Endothelial cell of umbilical vein (primary cell): ENCODE data around the gene JMJD8. TPM values are rescaled to one million over a fixed set of nuclear protein-coding genes. Genes with fewer than 3 reads are reported as not detected.
A peak's percentile ranks its signal among the peaks of the same experiment; 100 is the strongest.

Experiments
- BruUV-seq: library from RNA; stranded (reverse); fragments of 400-500 nt; replicated peaks from 2 replicates; lab custom pipeline; 2021; lab: Mats Ljungman, UMichigan
- CTCF ChIA-PET: fragments of 300-600, 350-600 bp; sonication (Branson Sonifier 250); formaldehyde crosslinking; loops from one replicate; lab custom pipeline; 2021; ENCODE audit warnings: antibody characterized with exemption, inconsistent platforms; lab: Charles Lee
- POLR2A ChIA-PET: fragments of 300-600, 350-600 bp; sonication (Branson Sonifier 250); formaldehyde crosslinking; loops from one replicate; lab custom pipeline; 2021; ENCODE audit warnings: antibody characterized with exemption, inconsistent platforms; lab: Charles Lee
- DNase-seq: peaks from one replicate; pipeline ENCODE4 v3.0.0-alpha.2; 2011; ENCODE audit warnings: low read depth, low spot score
- FAIRE-seq: peaks from 2 replicates; lab custom pipeline; 2011; peaks lifted over from hg19 to GRCh38; lab: Jason Lieb, UNC
- H2AFZ ChIP-seq: 2 replicates; pipeline ENCODE4 v1.6.0; 2012; ENCODE audit warnings: low read depth, low read length, control low read depth, inconsistent platforms
- H3K27ac ChIP-seq: 2 replicates; pipeline ENCODE4 v1.5.1; 2011; ENCODE audit warnings: low read depth, mild to moderate bottlenecking, control low read depth, low read length, moderate library complexity; ENCODE audit not compliant: insufficient read depth
- H3K27me3 ChIP-seq, 2 experiments: 2 replicates each; pipeline versions ENCODE4 v1.6.0 to v1.6.1; 2011; ENCODE audit warnings: low read length in 2 of 2, mixed read lengths in 1 of 2; ENCODE audit not compliant: control insufficient read depth in 2 of 2, insufficient read depth in 2 of 2
- H3K36me3 ChIP-seq, 2 experiments: 2 replicates in 1 of 2; 3 replicates in 1 of 2; pipeline ENCODE4 v1.5.1; 2011; ENCODE audit warnings: low read length in 2 of 2, mild to moderate bottlenecking in 1 of 2, moderate library complexity in 1 of 2; ENCODE audit not compliant: control insufficient read depth in 2 of 2, insufficient read depth in 2 of 2; ENCODE audit errors: extremely low read depth in 1 of 2
- H3K4me1 ChIP-seq: 3 replicates; pipeline ENCODE4 v1.5.1; 2011; ENCODE audit warnings: mild to moderate bottlenecking, low read length; ENCODE audit not compliant: control insufficient read depth, insufficient read depth; ENCODE audit errors: extremely low read depth
- H3K4me2 ChIP-seq: 2 replicates; pipeline ENCODE4 v1.6.1; 2011; ENCODE audit warnings: low read length, control low read depth, mixed read lengths; ENCODE audit not compliant: insufficient read depth
- H3K4me3 ChIP-seq, 3 experiments: fragments of 200-600 bp in 1 of 3; sonication (generic), shearing (Covaris generic) in 1 of 3; replicated peaks in 1 of 3; 2 replicates each; pipeline ENCODE4 v1.5.1; 2011 to 2016; ENCODE audit warnings: control low read depth in 3 of 3, low read length in 3 of 3, mild to moderate bottlenecking in 2 of 3, inconsistent platforms in 1 of 3, low read depth in 1 of 3, moderate library complexity in 1 of 3; ENCODE audit not compliant: insufficient read depth in 1 of 3
- H3K79me2 ChIP-seq: 2 replicates; pipeline ENCODE4 v1.6.0; 2012; ENCODE audit warnings: low read length, inconsistent platforms; ENCODE audit not compliant: control insufficient read depth, insufficient read depth
- H3K9ac ChIP-seq: replicated peaks from 2 replicates; pipeline ENCODE3; 2011; ENCODE audit warnings: low read length, control low read depth; ENCODE audit not compliant: insufficient read depth; ENCODE audit errors: extremely low read depth
- H3K9me1 ChIP-seq: replicated peaks from 3 replicates; pipeline ENCODE4 v1.6.0; 2011; ENCODE audit warnings: mild to moderate bottlenecking, low read length; ENCODE audit not compliant: control insufficient read depth, insufficient read depth; ENCODE audit errors: extremely low read depth
- H3K9me3 ChIP-seq: replicated peaks from 2 replicates; pipeline ENCODE4 v1.5.1; 2012; ENCODE audit warnings: low read length, inconsistent platforms; ENCODE audit not compliant: control insufficient read depth, insufficient read depth
- H4K20me1 ChIP-seq: replicated peaks from 2 replicates; pipeline ENCODE3; 2011; ENCODE audit warnings: mild to moderate bottlenecking, low read length; ENCODE audit not compliant: control insufficient read depth, insufficient read depth; ENCODE audit errors: extremely low read depth
- EZH2 ChIP-seq: IDR thresholded peaks from 2 replicates; pipeline ENCODE4 v1.6.1; 2012; ENCODE audit warnings: borderline replicate concordance, low read depth, mild to moderate bottlenecking, moderate library complexity, low read length, inconsistent platforms; ENCODE audit not compliant: severe bottlenecking
- GATA2 ChIP-seq: IDR thresholded peaks from 2 replicates; pipeline ENCODE4 v1.7.0; 2011; ENCODE audit warnings: low read depth, mild to moderate bottlenecking, moderate library complexity, mixed read lengths, low read length; ENCODE audit not compliant: insufficient read length, insufficient read depth
- JUN ChIP-seq: IDR thresholded peaks from 2 replicates; pipeline ENCODE4 v1.6.1; 2011; ENCODE audit warnings: borderline replicate concordance, low read depth; ENCODE audit not compliant: insufficient read length, insufficient read depth
- POLR2A ChIP-seq: IDR thresholded peaks from 2 replicates; pipeline ENCODE4 v1.6.1; 2012; ENCODE audit warnings: low read depth, mild to moderate bottlenecking, control low read depth, low read length
- dilution Hi-C: fragments of 300-500 bp; cut with MboI; formaldehyde crosslinking; loops from one replicate; pipeline ENCODE4 v1.15.0; 2019; ENCODE audit warnings: low sequenced_read_pairs; ENCODE audit not compliant: extremely low pct_ligation_motif_present
- intact Hi-C: fragments of 100-400 bp; cut with micrococcal nuclease; formaldehyde crosslinking; loops from one replicate; pipeline ENCODE4 v1.10.0; 2022
- polyA plus RNA-seq, 4 experiments: library from polyadenylated mRNA; depleted of rRNA in 3 of 4; stranded (reverse) in 3 of 4; unstranded in 1 of 4; fragments of >200 nt; gene quantifications; 2 replicates each; pipeline versions ENCODE4 v1.2.1 to v1.2.3, GENCODE V29; 2011 to 2012; ENCODE audit warnings: missing spikeins in 1 of 4
- total RNA-seq: library from RNA; stranded (reverse); gene quantifications from 2 replicates; pipeline ENCODE4 v1.2.3, GENCODE V29; 2021
- TF ChIP-seq, protein P1 (sequence below), 2 donors: IDR thresholded peaks; 1 replicate in 1 of 2; 2 replicates in 1 of 2; pipeline ENCODE4 v1.5.1; 2011; ENCODE audit warnings: low read length in 2 of 2, mild to moderate bottlenecking in 2 of 2, moderate library complexity in 2 of 2, control low read depth in 1 of 2, inconsistent platforms in 1 of 2, low read depth in 1 of 2; ENCODE audit not compliant: insufficient read depth in 1 of 2; ENCODE audit errors: extremely low read depth in 1 of 2
- TF ChIP-seq, protein P2 (sequence below): IDR thresholded peaks from 2 replicates; pipeline ENCODE4 v1.6.1; 2011; ENCODE audit not compliant: insufficient read depth, insufficient read length

JMJD8 gene
- total and polyA plus RNA-seq, 2 donors (not counting 3 experiments of a cell fraction or from before 2014, with no cell fraction given) = 55.1 to 102 TPM

DNA sequence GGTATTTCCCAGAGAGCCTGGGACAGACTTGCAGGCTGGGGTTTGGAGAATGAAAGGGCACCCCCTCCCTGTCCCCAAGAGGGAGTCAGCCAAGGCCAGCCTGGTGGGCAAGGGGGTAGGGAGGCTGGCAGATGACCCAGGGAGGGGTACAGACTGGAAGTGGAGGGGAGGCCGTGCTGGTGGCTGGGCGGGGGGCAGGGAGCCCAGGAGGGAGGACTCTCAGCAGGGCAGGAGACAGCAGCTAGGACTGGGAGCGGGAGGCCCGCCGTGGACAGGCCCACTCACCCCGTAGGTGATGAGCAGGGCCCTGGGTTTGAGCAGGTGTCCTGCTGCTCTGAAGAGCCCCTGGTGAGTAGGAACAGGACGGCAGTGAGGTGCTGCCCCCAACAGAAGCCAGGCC, 49.1 kb downstream of the JMJD8 start:
- H3K79me2 ChIP-seq = peaks cover 8% of the 10 kb centered on the region
- intact Hi-C loops = no loop called here
- H2AFZ ChIP-seq = no peak overlapping the region
- ChIA-PET POLR2A (no interaction called here), CTCF (interaction anchor here (0.6 to 0.8 kb wide), 2 partner anchors 14 to 45 kb away, joined by 3 read pairs; partner anchors contain the start of gene RAB40C)
- peaks cover 4% of the 10 kb centered on the region for H3K4me1 ChIP-seq
- no peaks in the 10 kb centered on the region for H3K36me3 ChIP-seq
- FAIRE-seq = no peak
- BruUV-seq = no TSS peak
- no peak for DNase-seq
- H3K27me3 ChIP-seq = no peaks in the 10 kb centered on the region
- peak overlapping the region; percentile 48 for H3K4me2 ChIP-seq
- no peaks in the 10 kb centered on the region for H4K20me1 ChIP-seq
- no peaks in the 10 kb centered on the region for H3K9me3 ChIP-seq
- no peak overlapping the region for H3K27ac ChIP-seq
- peak overlapping the region in 2 of 3 experiments; percentile 61 to 82 for H3K4me3 ChIP-seq
- no peaks in the 10 kb centered on the region for H3K9me1 ChIP-seq
- dilution Hi-C loops = no loop called here
- H3K9ac ChIP-seq = no peak overlapping the region
- TF ChIP-seq POLR2A = no peak
- no peak for TF ChIP-seq EZH2
- TF ChIP-seq JUN = no peak
- TF ChIP-seq GATA2 = no peak
- TF ChIP-seq, protein P1, sequence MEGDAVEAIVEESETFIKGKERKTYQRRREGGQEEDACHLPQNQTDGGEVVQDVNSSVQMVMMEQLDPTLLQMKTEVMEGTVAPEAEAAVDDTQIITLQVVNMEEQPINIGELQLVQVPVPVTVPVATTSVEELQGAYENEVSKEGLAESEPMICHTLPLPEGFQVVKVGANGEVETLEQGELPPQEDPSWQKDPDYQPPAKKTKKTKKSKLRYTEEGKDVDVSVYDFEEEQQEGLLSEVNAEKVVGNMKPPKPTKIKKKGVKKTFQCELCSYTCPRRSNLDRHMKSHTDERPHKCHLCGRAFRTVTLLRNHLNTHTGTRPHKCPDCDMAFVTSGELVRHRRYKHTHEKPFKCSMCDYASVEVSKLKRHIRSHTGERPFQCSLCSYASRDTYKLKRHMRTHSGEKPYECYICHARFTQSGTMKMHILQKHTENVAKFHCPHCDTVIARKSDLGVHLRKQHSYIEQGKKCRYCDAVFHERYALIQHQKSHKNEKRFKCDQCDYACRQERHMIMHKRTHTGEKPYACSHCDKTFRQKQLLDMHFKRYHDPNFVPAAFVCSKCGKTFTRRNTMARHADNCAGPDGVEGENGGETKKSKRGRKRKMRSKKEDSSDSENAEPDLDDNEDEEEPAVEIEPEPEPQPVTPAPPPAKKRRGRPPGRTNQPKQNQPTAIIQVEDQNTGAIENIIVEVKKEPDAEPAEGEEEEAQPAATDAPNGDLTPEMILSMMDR (IDR thresholded peaks at IDR 0.05; ENCODE audit: extremely low read depth in 1 of 2, insufficient read depth in 1 of 2, low read depth in 1 of 2, low read length in 2 of 2) = no peak
- TF ChIP-seq, protein P2, sequence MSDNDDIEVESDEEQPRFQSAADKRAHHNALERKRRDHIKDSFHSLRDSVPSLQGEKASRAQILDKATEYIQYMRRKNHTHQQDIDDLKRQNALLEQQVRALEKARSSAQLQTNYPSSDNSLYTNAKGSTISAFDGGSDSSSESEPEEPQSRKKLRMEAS = no peak
